RWPE1 (cell line): ENCODE data around the gene ACTL6B.
A peak's percentile ranks its signal among the peaks of the same experiment; 100 is the strongest.

Source experiments
- CTCF ChIA-PET: fragments of 350-600 bp; sonication (Branson Sonifier 250); formaldehyde crosslinking; extraction: SDS; loops from one replicate; lab custom pipeline; 2021; lab: Yijun Ruan, JAX
- POLR2A ChIA-PET: fragments of 400-600 bp; formaldehyde crosslinking; extraction: SDS; loops from one replicate; lab custom pipeline; 2020; ENCODE audit warnings: antibody characterized with exemption; ENCODE audit not compliant: low non-redundant PET; lab: Yijun Ruan, JAX
- DNase-seq: peaks from one replicate; pipeline ENCODE4 v3.0.0; 2012; ENCODE audit warnings: low spot score
- H3K27ac ChIP-seq: fragments of 450-650 bp; 2 replicates; pipeline ENCODE4 v1.5.1; 2017
- TF ChIP-seq, protein P1 (sequence below): fragments of 450-650 bp; conservative IDR thresholded peaks from 2 replicates; pipeline ENCODE4 v1.5.1; 2017; ENCODE audit warnings: low read depth, mild to moderate bottlenecking

Gene ACTL6B

DNA sequence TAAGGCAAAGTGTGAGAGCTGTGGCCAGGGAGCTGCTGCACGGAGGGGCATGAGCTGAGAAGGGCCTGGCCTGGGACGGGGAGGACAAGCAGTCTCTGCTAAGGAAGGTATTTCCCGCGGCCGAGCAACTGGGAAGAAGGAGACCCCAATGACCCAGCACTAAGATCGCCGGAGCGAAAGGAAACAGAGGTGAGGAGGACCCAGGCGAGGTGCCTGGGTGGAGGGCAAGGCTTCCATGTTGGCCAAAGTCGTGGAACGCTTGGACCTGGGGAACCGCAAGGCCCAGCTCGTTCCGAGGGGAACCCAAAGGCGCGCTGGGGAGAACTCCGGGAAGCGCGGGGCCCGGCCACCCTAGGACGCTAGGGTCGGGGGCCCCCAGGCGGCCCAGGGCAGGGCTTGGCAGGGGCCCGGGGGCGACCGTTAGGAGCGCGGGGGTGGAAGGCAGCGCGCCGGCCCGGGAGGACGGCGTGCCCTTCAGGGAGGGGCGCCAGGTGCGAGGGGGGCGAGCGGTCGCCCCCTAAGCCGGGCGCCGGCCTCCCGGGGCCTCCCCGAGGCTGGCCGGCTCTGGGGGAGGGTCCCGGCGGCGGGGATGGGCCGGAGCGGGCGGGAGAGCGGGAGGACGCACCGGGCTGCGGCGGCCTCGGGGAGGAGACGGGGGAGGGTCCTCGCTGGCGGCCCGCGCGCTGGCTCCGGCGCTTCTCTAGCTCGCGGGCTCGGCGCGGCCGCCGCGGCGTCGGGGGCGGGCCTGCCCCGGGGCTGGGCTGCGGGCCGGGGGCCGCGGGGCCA lies 37.3 kb upstream of the ACTL6B start:
- DNase-seq, result no peak
- H3K27ac ChIP-seq, result peak overlapping the region; percentile 85
- ChIA-PET POLR2A (interaction anchor here (1.3 kb wide), 1 partner anchor 12 kb away, joined by 3 read pairs; the partner anchor contains the start of gene POP7), CTCF (interaction anchor here (0.6 to 2.8 kb wide), 7 partner anchors 12 to 525 kb away, joined by 3 to 15 read pairs (median 3); partner anchors contain the start of genes POP7 and ZNHIT1)
- TF ChIP-seq, protein P1, sequence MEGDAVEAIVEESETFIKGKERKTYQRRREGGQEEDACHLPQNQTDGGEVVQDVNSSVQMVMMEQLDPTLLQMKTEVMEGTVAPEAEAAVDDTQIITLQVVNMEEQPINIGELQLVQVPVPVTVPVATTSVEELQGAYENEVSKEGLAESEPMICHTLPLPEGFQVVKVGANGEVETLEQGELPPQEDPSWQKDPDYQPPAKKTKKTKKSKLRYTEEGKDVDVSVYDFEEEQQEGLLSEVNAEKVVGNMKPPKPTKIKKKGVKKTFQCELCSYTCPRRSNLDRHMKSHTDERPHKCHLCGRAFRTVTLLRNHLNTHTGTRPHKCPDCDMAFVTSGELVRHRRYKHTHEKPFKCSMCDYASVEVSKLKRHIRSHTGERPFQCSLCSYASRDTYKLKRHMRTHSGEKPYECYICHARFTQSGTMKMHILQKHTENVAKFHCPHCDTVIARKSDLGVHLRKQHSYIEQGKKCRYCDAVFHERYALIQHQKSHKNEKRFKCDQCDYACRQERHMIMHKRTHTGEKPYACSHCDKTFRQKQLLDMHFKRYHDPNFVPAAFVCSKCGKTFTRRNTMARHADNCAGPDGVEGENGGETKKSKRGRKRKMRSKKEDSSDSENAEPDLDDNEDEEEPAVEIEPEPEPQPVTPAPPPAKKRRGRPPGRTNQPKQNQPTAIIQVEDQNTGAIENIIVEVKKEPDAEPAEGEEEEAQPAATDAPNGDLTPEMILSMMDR, result no peak

DNA sequence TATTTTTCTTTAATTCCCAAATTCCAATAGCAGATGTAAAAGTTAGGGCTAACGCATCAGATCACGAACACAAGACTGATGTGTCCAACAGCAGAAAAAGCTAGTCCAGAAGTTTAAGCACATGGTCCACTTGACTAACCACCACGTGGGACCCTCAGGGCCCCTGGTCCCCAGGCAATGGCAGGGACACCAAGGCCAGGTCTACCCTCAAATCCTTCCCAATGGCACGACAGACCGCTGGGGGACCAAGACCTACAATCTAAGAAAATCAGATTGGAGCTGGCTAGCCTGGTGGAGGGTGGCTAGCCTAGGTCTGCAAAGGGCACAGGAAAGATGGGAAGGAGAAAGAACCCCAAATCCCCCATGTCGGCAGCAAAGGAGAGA lies 36.3 kb upstream of the ACTL6B start:
- peak overlapping the region; percentile 85 for H3K27ac ChIP-seq
- POLR2A ChIA-PET, result interaction anchor here (0.7 to 1.3 kb wide), 2 partner anchors 13 to 106 kb away, joined by 3 read pairs; partner anchors contain the start of genes FBXO24 and POP7
- TF ChIP-seq, protein P1, result no peak
- no peak for DNase-seq
- CTCF ChIA-PET, result interaction anchor here (0.6 to 1.8 kb wide), 10 partner anchors 8 to 525 kb away, joined by 3 to 8 read pairs (median 3); partner anchors contain the start of genes POP7, SLC12A9 and ZNHIT1

DNA sequence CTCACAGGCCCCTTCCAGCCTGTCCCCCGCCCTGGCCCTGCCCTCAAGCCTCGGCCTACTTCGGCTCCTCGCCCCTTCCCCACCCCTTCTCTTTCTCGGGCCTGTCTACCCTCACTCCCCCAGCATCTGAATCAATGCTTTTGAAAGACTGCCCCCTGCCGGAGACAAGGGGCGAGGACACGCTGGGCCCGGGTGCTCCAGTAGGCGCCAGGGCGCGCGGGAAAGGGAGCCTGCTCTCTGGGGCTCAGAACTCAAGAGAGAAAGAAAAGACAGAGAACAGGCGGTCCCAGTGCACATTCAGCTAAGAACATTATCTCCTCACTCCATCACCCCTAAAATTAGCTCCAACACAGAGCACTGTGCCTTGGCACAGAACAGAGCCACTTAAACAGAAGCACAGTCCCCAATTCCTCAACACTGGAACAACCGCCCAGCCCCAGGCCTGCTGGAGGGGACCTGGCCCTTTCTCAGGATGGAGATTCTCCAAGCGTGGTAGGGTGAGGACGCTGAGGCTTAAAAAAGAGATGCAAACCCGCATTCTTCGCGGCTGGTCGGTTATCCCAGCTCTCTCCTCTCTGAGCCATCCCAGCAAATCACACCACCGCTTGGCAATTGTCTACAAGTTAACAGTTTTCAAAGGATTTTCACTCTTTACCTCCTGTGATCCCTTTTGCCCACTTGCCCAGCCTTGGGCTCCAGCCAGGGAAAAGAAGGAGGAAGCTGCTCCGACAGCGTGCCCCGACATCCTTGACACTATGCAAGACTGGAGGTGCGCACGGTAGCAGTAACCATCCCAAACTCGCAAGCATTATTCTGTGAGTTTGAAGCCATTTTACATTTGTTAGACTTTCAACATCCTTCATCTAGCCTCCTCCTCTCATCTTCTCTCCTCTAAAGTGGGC lies 35.7 kb upstream of the ACTL6B start:
- ChIA-PET CTCF (interaction anchor here (0.5 to 1.8 kb wide), 15 partner anchors 9 to 227 kb away, joined by 3 to 8 read pairs (median 4); partner anchors contain the start of genes MOSPD3, POP7 and SLC12A9), POLR2A (interaction anchor here (0.7 to 1.3 kb wide), 2 partner anchors 14 to 106 kb away, joined by 3 read pairs; partner anchors contain the start of genes FBXO24 and POP7)
- TF ChIP-seq, protein P1, result peak; percentile 96
- DNase-seq, result peak; percentile 79
- peak overlapping the region; percentile 85 for H3K27ac ChIP-seq

DNA sequence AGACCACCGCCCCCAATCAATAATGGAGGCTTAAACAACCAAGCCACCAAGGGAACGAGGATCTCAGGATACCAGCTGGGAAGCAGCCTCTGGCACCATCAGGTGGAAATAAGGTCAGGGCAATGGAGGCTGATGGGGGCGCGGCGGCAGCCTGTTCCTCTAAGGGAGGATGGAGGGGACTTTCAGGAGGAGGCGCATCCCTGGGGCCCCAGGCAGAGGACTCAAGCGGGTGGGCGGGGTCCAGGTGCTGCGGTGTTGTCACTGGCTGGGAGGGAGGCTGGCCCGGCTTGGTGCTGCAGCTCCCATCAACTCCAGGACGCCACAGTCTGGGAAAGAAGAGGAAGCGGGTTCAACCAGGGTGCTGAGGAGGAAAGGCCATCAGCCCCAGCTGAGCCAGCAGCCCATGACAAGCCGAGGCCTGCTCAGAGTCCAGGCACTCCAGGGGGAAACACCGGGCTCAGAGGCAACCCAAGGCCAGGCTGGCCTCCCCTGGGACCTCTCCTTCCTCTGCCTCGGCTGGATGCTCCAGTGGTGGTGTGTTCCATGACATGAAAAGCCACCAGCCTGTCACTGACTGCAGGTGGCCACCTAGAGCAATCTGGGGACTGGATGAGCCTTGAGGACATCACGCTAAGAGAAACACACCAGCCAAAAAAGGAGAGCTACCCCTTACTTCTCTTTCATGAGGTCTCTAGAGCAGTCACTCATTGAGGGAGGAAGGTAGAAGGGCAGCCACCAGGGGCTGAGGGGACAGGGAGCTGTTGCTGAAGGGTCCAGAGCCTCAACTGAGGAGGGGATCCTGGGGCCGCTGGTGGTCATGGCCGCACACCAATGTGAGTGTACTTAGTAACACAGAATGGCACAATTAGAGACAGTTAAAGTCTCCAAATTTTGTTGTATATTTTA lies 33.2 kb upstream of the ACTL6B start:
- CTCF ChIA-PET, result interaction anchor here (0.6 to 1.4 kb wide), 4 partner anchors 9 to 256 kb away, joined by 3 to 6 read pairs (median 4); partner anchors contain the start of gene POP7
- no peak for DNase-seq
- POLR2A ChIA-PET, result no interaction called here
- peak overlapping the region; percentile 85 for H3K27ac ChIP-seq
- TF ChIP-seq, protein P1, result no peak

DNA sequence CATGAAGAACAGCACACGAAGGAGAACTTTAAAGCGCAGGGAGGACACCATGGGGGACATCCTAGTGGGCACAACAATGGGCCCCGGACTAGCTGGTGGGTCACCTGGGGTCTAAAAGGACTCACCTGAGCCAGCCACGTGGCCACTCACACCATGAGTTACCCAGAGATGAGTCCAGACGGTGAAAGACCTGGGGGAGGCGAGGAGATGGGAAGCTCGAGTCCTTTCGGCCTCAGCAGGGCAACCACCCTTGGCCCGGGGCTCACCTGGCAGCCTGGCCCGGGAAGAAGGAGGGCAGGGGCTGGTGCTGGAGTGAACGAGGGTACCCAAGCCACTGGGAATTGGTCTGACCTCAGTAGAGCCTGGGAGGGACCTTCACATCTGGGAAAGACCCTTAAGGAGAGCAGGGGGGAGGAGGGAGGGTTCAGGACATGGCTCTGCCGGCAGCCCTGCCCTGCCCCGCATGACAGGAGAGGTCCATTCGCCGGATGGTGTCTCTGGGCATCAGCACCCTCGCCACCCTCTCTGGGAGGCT lies 32.1 kb upstream of the ACTL6B start:
- CTCF ChIA-PET, result interaction anchor here (1.0 kb wide), 1 partner anchor 14 kb away, joined by 3 read pairs; no protein-coding TSS in a partner anchor
- peak overlapping the region; percentile 85 for H3K27ac ChIP-seq
- no peak for DNase-seq
- TF ChIP-seq, protein P1, result no peak
- POLR2A ChIA-PET, result no interaction called here
